Ascending aorta (tissue), 2 donors: Measurements from ENCODE around the gene SLC16A10. TPM values are rescaled to one million over a fixed set of nuclear protein-coding genes. Genes with fewer than 3 reads are reported as not detected.
"Not testable (repeated sequence)": the region's sequence is repeated elsewhere in the genome, so short reads cannot be mapped to it uniquely, and the experiment has no call there.

Experiments used
- DNase-seq, 2 donors: peaks; one replicate each; pipeline ENCODE4 v3.0.0-alpha.2; 2019; ENCODE audit warnings: low spot score in 2 of 2
- H3K27ac ChIP-seq, 2 donors: fragments of 200-600 bp; sonication (generic); one replicate each; pipeline ENCODE4 v1.5.1; 2016 to 2017; ENCODE audit warnings: mild to moderate bottlenecking in 1 of 2
- H3K27me3 ChIP-seq: fragments of 200-600 bp; sonication (generic); one replicate; pipeline ENCODE4 v1.5.1; 2017
- H3K36me3 ChIP-seq, 2 donors: fragments of 200-600 bp; sonication (generic); one replicate each; pipeline ENCODE4 v1.5.1; 2016
- H3K4me1 ChIP-seq, 2 donors: fragments of 200-600 bp; sonication (generic); one replicate each; pipeline ENCODE4 v1.5.1; 2016 to 2017; ENCODE audit warnings: mild to moderate bottlenecking in 1 of 2
- H3K4me3 ChIP-seq, 2 donors: fragments of 200-600 bp; sonication (generic); one replicate each; pipeline ENCODE4 v1.5.1; 2016 to 2017; ENCODE audit warnings: mild to moderate bottlenecking in 1 of 2
- H3K9me3 ChIP-seq, 2 donors: fragments of 200-600 bp; sonication (generic); one replicate each; pipeline ENCODE4 v1.5.1; 2016
- intact Hi-C: fragments of 100-400 bp; cut with DNase I; formaldehyde crosslinking; loops from one replicate; pipeline ENCODE4 v1.15.1; 2023
- total RNA-seq: library from RNA; depleted of rRNA; stranded (reverse); fragments of >200 nt; gene quantifications from one replicate; pipeline ENCODE4 v1.1.0, GENCODE V29; 2016
- TF ChIP-seq, protein P1 (sequence below), 3 experiments: fragments of 200-600 bp in 2 of 3; fragments of 450-650 bp in 1 of 3; sonication (generic) in 2 of 3; IDR thresholded peaks; one replicate each; pipeline ENCODE4 v1.5.1; 2016 to 2019; ENCODE audit warnings: antibody characterized with exemption in 3 of 3, mild to moderate bottlenecking in 1 of 3, moderate library complexity in 1 of 3

The SLC16A10 gene
- total RNA-seq, 1 donor from 2014 or later = 7.8 TPM

DNA sequence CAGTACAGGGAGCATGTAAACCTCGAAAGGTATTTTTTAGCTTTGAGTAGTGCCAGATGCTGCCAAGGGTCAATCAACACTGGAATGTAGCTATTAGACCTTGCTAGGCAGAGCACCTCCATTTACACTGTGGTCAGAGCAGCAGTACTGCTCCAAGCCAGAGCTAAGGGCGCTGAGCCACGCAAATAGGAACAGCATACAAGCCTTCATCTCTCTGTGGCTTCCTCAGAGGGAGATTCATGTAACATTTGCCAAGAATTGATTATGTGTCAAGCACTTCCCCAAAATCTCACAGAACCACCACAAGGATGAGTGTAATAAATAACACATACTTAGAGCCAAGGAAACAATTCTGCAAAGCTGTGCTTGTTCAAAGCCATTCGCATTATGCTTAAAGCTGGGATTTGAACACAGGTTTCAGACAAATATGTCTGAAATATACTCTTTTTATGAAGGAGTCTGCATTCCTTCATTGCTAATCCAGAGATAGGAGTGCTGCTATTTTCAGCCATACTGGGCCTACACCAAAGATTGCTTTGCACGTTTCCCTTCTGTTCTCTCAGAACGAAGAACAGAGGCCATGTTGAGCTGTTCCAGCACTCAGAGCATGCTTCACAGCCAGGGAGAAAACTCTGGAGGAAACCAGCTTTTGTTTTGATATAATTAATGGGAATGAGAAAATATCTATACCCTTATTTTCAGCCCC, 97.7 kb downstream of the SLC16A10 start:
- TF ChIP-seq, protein P1, sequence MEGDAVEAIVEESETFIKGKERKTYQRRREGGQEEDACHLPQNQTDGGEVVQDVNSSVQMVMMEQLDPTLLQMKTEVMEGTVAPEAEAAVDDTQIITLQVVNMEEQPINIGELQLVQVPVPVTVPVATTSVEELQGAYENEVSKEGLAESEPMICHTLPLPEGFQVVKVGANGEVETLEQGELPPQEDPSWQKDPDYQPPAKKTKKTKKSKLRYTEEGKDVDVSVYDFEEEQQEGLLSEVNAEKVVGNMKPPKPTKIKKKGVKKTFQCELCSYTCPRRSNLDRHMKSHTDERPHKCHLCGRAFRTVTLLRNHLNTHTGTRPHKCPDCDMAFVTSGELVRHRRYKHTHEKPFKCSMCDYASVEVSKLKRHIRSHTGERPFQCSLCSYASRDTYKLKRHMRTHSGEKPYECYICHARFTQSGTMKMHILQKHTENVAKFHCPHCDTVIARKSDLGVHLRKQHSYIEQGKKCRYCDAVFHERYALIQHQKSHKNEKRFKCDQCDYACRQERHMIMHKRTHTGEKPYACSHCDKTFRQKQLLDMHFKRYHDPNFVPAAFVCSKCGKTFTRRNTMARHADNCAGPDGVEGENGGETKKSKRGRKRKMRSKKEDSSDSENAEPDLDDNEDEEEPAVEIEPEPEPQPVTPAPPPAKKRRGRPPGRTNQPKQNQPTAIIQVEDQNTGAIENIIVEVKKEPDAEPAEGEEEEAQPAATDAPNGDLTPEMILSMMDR (IDR thresholded peaks at IDR 0.05) = no peak
- intact Hi-C loops = no loop called here

GRCh38 chr6:111185954-111186353, 98.7 kb downstream of the SLC16A10 start:
- H3K27ac ChIP-seq = no peak overlapping the region
- TF ChIP-seq, protein P1 (IDR thresholded peaks at IDR 0.05) = no peak
- intact Hi-C loops = no loop called here
- H3K36me3 ChIP-seq = no peaks in the 10 kb centered on the region
- no peak overlapping the region for H3K4me3 ChIP-seq
- DNase-seq = no peak
- no peaks in the 10 kb centered on the region for H3K9me3 ChIP-seq
- H3K4me1 ChIP-seq = no peaks in the 10 kb centered on the region
- no peaks in the 10 kb centered on the region for H3K27me3 ChIP-seq

More for the DNA sequence above, 97.7 kb downstream of the SLC16A10 start:
- no peaks in the 10 kb centered on the region for H3K27me3 ChIP-seq
- H3K27ac ChIP-seq = no peak overlapping the region
- no peaks in the 10 kb centered on the region for H3K9me3 ChIP-seq
- no peaks in the 10 kb centered on the region for H3K4me1 ChIP-seq
- no peak overlapping the region for H3K4me3 ChIP-seq
- no peak for DNase-seq
- H3K36me3 ChIP-seq = no peaks in the 10 kb centered on the region

GRCh38 chr6:111187874-111188273, 100.6 kb downstream of the SLC16A10 start:
- Histone ChIP-seq H3K9me3 (no peaks in the 10 kb centered on the region), H3K36me3 (no peaks in the 10 kb centered on the region), H3K27me3 (no peaks in the 10 kb centered on the region), H3K4me3 (no peak overlapping the region), H3K4me1 (no peaks in the 10 kb centered on the region), H3K27ac (no peak overlapping the region)
- intact Hi-C loops = no loop called here
- DNase-seq = no peak
- TF ChIP-seq, protein P1 (IDR thresholded peaks at IDR 0.05) = no peak

DNA sequence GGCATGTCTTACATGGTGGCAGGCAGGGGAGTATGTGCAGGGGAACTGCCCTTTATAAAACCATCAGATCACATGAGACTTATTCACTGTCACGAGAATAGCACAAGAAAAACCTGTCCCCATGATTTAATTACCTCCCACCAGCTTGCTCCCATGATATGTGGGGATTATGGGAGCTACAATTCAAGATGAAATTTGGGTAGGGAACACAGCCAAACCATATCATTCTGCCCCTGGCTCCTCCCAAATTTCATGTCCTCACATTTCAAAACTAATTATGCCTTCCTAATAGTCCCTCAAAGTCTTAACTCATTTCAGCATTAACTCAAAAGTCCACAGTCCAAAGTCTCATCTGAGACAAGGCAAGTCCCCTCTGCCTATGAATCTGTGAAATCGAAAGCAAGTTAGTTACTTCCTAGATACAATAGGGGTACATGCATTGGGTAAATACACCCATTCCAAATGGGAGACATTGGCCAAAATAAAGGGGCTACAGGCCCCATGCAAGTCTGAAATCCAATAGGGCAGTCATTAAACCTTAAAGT, 102.4 kb downstream of the SLC16A10 start:
- H3K27me3 ChIP-seq, H3K36me3 ChIP-seq, H3K9me3 ChIP-seq, H3K4me3 ChIP-seq, DNase-seq, H3K4me1 ChIP-seq, intact Hi-C loops, H3K27ac ChIP-seq: not testable (repeated sequence)

DNA sequence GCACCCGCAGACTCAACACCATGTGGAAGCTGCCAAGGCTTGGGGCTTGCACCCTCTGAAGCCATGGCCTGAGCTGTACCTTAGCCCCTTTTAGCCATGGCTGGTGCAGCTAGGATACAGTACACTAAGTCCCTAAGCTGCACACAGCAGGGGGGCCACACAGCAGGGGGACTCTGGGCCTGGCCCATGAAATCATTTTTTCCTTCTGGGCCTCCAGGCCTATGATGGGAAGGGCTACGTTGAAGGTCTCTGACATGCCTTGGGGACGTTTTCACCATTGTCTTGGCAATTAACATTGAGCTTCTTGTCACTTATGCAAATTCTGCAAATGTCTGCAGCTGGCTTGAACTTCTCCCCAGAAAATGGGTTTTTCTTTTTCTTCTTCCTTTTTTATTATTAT, 103.3 kb downstream of the SLC16A10 start:
- DNase-seq = no peak
- Histone ChIP-seq H3K4me1 (no peaks in the 10 kb centered on the region), H3K4me3 (no peak overlapping the region), H3K9me3 (no peaks in the 10 kb centered on the region), H3K27me3 (no peaks in the 10 kb centered on the region), H3K27ac (no peak overlapping the region), H3K36me3 (no peaks in the 10 kb centered on the region)
- intact Hi-C loops = no loop called here
- TF ChIP-seq, protein P1 (IDR thresholded peaks at IDR 0.05) = no peak

- H3K27ac ChIP-seq, H3K9me3 ChIP-seq, DNase-seq, intact Hi-C loops, H3K4me1 ChIP-seq, H3K4me3 ChIP-seq, H3K27me3 ChIP-seq, H3K36me3 ChIP-seq: not testable (repeated sequence)
Observed at GRCh38 chr6:111191136-111191535, 103.8 kb downstream of the SLC16A10 start.
